Large intestine (tissue), 3 donors: ENCODE data around the gene AKAP13. TPM values are rescaled to one million over a fixed set of nuclear protein-coding genes. Genes with fewer than 3 reads are reported as not detected.

Experiments
- DNase-seq, 2 donors: peaks; one replicate each; pipeline versions ENCODE4 v3.0.0 to v3.0.0-alpha.2; 2013
- H3K27ac ChIP-seq: one replicate; pipeline ENCODE4 v1.5.1; 2013; ENCODE audit warnings: low read length
- H3K27me3 ChIP-seq: 2 replicates; pipeline ENCODE4 v1.6.1; 2013; ENCODE audit warnings: low read length; ENCODE audit not compliant: control insufficient read depth, insufficient read depth
- H3K36me3 ChIP-seq: 2 replicates; pipeline ENCODE4 v1.6.1; 2013; ENCODE audit warnings: low read length; ENCODE audit not compliant: control insufficient read depth, insufficient read depth
- H3K4me1 ChIP-seq: one replicate; pipeline ENCODE4 v1.6.1; 2013; ENCODE audit warnings: low read length; ENCODE audit not compliant: control insufficient read depth, insufficient read depth
- H3K4me3 ChIP-seq: one replicate; pipeline ENCODE4 v1.5.1; 2013; ENCODE audit warnings: low read length
- H3K9me3 ChIP-seq: one replicate; pipeline ENCODE4 v1.6.1; 2013; ENCODE audit warnings: mild to moderate bottlenecking, low read depth, low read length, moderate library complexity; ENCODE audit not compliant: control insufficient read depth
- WGBS: methylation state at CpG from one replicate; pipeline ENCODE4 v1.1.5; 2013; ENCODE audit warnings: low lambda C conversion rate; ENCODE audit not compliant: insufficient coverage; 5-methylcytosine and 5-hydroxymethylcytosine counted together
- polyA plus RNA-seq: library from polyadenylated mRNA; unstranded; fragments of 120-200 nt; gene quantifications from one replicate; pipeline ENCODE4 v1.2.1, GENCODE V29; 2013

AKAP13 gene
- polyA plus RNA-seq, 1 donor: 68.9 TPM

GRCh38 chr15:85386261-85386660 lies 5.9 kb downstream of the AKAP13 start:
- Histone ChIP-seq H3K27me3 (no peaks in the 10 kb centered on the region), H3K4me3 (no peak overlapping the region), H3K27ac (no peak overlapping the region), H3K4me1 (peaks cover 11% of the 10 kb centered on the region), H3K9me3 (no peaks in the 10 kb centered on the region), H3K36me3 (peaks cover 2% of the 10 kb centered on the region)
- DNase-seq: no peak
- WGBS: 96% methylated on average over 4 of the region's 7 CpGs

- Histone ChIP-seq H3K27ac (no peak overlapping the region), H3K4me3 (no peak overlapping the region), H3K27me3 (no peaks in the 10 kb centered on the region), H3K4me1 (no peaks in the 10 kb centered on the region), H3K36me3 (peaks cover 2% of the 10 kb centered on the region), H3K9me3 (no peaks in the 10 kb centered on the region)
- DNase-seq: no peak
- 85% methylated on average over 2 of the region's 5 CpGs for WGBS
These were observed 8.3 kb downstream of the AKAP13 start for GRCh38 chr15:85388566-85389305.

GRCh38 chr15:85389306-85389650 lies 8.9 kb downstream of the AKAP13 start:
- Histone ChIP-seq H3K36me3 (peaks cover 2% of the 10 kb centered on the region), H3K4me3 (no peak overlapping the region), H3K4me1 (no peaks in the 10 kb centered on the region), H3K27ac (no peak overlapping the region), H3K9me3 (no peaks in the 10 kb centered on the region), H3K27me3 (no peaks in the 10 kb centered on the region)
- WGBS: no CpG with 5 or more reads among the region's 2 CpGs
- no peak for DNase-seq

- Histone ChIP-seq H3K27ac (no peak overlapping the region), H3K4me3 (no peak overlapping the region), H3K9me3 (no peaks in the 10 kb centered on the region), H3K27me3 (no peaks in the 10 kb centered on the region), H3K4me1 (peaks cover 3% of the 10 kb centered on the region), H3K36me3 (peaks cover 2% of the 10 kb centered on the region)
- no CpG with 5 or more reads among the region's 4 CpGs for WGBS
- DNase-seq: no peak
These were observed 9.4 kb downstream of the AKAP13 start for GRCh38 chr15:85389772-85390171.

GRCh38 chr15:85393210-85393609 lies 12.8 kb downstream of the AKAP13 start:
- H3K27me3 ChIP-seq: no peaks in the 10 kb centered on the region
- H3K4me1 ChIP-seq: peaks cover 7% of the 10 kb centered on the region
- H3K9me3 ChIP-seq: no peaks in the 10 kb centered on the region
- H3K4me3 ChIP-seq: no peak overlapping the region
- WGBS: 90% methylated on average over 2 of the region's 2 CpGs
- H3K36me3 ChIP-seq: no peaks in the 10 kb centered on the region
- no peak overlapping the region for H3K27ac ChIP-seq
- no peak for DNase-seq

GRCh38 chr15:85394554-85395333 lies 14.3 kb downstream of the AKAP13 start:
- Histone ChIP-seq H3K27ac (peak overlapping the region; percentile 7), H3K4me1 (peaks cover 7% of the 10 kb centered on the region), H3K27me3 (no peaks in the 10 kb centered on the region), H3K36me3 (no peaks in the 10 kb centered on the region), H3K9me3 (no peaks in the 10 kb centered on the region), H3K4me3 (no peak overlapping the region)
- peak; percentile 21 to 67 for DNase-seq
- WGBS: 27% methylated on average over 2 of the region's 2 CpGs

DNA sequence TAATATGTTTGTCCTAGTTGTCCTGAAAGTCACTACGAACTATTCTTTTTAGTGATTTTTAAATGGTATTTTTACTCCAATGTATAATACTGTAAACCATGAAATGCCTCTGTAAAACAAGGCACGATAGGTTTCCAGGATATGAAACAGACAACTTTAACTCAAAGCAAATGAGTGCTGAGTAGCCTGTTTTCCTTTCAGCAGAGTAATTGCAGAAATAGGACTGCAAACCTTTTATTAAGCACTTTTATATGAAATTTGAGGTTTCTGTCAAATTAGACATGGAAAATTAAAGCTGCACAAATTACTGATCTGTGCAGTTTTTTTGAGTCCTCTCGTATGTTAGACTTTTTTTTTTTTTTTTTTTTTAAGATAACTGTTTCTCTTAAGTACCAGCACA lies 16.2 kb downstream of the AKAP13 start:
- no peaks in the 10 kb centered on the region for H3K9me3 ChIP-seq
- H3K4me1 ChIP-seq: peaks cover 7% of the 10 kb centered on the region
- 100% methylated on average over 1 of the region's 3 CpGs for WGBS
- H3K27ac ChIP-seq: no peak overlapping the region
- no peak for DNase-seq
- H3K27me3 ChIP-seq: no peaks in the 10 kb centered on the region
- no peak overlapping the region for H3K4me3 ChIP-seq
- no peaks in the 10 kb centered on the region for H3K36me3 ChIP-seq

GRCh38 chr15:85397151-85397550 lies 16.7 kb downstream of the AKAP13 start:
- Histone ChIP-seq H3K36me3 (no peaks in the 10 kb centered on the region), H3K27ac (no peak overlapping the region), H3K4me1 (peaks cover 7% of the 10 kb centered on the region), H3K9me3 (no peaks in the 10 kb centered on the region), H3K27me3 (no peaks in the 10 kb centered on the region), H3K4me3 (no peak overlapping the region)
- no peak for DNase-seq
- no CpG with 5 or more reads among the region's 3 CpGs for WGBS

DNA sequence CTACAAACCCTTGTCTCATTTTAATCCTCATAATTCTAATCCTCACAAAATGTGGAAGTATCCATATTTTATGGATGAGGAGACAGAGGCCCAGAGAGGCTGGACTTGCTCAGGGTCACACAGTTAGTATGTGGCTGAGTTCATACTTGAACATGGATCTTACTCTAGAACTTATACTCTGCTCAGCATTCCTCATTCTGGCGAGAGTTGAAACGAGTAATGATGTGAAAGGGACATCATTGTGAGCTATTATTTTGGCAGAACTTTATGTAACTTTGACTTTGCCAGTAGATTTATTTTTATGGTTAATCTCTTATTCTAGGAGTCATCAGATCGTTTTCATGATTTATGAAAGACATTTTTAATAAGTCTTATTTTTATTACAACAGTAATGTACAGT lies 17.5 kb downstream of the AKAP13 start:
- WGBS: 60% methylated on average over 1 of the region's 3 CpGs
- no peak for DNase-seq
- no peaks in the 10 kb centered on the region for H3K27me3 ChIP-seq
- H3K36me3 ChIP-seq: no peaks in the 10 kb centered on the region
- no peaks in the 10 kb centered on the region for H3K9me3 ChIP-seq
- H3K4me3 ChIP-seq: no peak overlapping the region
- peaks cover 7% of the 10 kb centered on the region for H3K4me1 ChIP-seq
- H3K27ac ChIP-seq: no peak overlapping the region

GRCh38 chr15:85398822-85399221 lies 18.4 kb downstream of the AKAP13 start:
- Histone ChIP-seq H3K4me1 (peaks cover 7% of the 10 kb centered on the region), H3K9me3 (no peaks in the 10 kb centered on the region), H3K4me3 (no peak overlapping the region), H3K27ac (no peak overlapping the region), H3K36me3 (no peaks in the 10 kb centered on the region), H3K27me3 (no peaks in the 10 kb centered on the region)
- WGBS: no CpG with 5 or more reads among the region's 2 CpGs
- no peak for DNase-seq
